Measurements from ENCODE around the gene NIT2. TPM values are rescaled to one million over a fixed set of nuclear protein-coding genes. Genes with fewer than 3 reads are reported as not detected.

The NIT2 gene
- total and polyA plus RNA-seq, 2 of the 4 experiments (the other 2 are of a cell fraction): 12.4 to 27.1 TPM

GRCh38 chr3:100310355-100310965 is 24.1 kb upstream of the NIT2 start:
- H3K18ac ChIP-seq (ENCODE audit: low read depth, low read length): no peak overlapping the region
- no peak overlapping the region for H2AK9ac ChIP-seq (replicated peaks; ENCODE audit: low read depth, low read length, poor library complexity)
- TF ChIP-seq MAFK (IDR thresholded peaks at IDR 0.05; ENCODE audit: low read depth, low read length) (no peak), ELK1 (IDR thresholded peaks at IDR 0.05; ENCODE audit: borderline replicate concordance, low read depth, low read length) (no peak), RCOR1 (IDR thresholded peaks at IDR 0.05; ENCODE audit: insufficient replicate concordance, low read length) (no peak), POLR2A (IDR thresholded peaks at IDR 0.05; ENCODE audit: low read depth, low read length) (no peak), FOS (IDR thresholded peaks at IDR 0.05; ENCODE audit: low read depth, low read length) (no peak), CEBPB (IDR thresholded peaks at IDR 0.05; ENCODE audit: low read depth, low read length) (no peak), RFX5 (IDR thresholded peaks at IDR 0.05; ENCODE audit: low read depth, low read length) (no peak), NFE2L2 (IDR thresholded peaks at IDR 0.05; ENCODE audit: low read depth, low read length) (no peak), MXI1 (IDR thresholded peaks at IDR 0.05; ENCODE audit: borderline replicate concordance, low read depth, low read length) (no peak), BHLHE40 (IDR thresholded peaks at IDR 0.05; ENCODE audit: low read depth, low read length) (no peak), CTCF (conservative IDR thresholded peaks at IDR 0.05; ENCODE audit: low read depth, low read length) (no peak), CHD1 (IDR thresholded peaks at IDR 0.05; ENCODE audit: low read depth, low read length) (no peak), USF2 (IDR thresholded peaks at IDR 0.05; ENCODE audit: low read depth, low read length) (no peak), MAZ (IDR thresholded peaks at IDR 0.05; ENCODE audit: borderline replicate concordance, low read depth, low read length) (no peak), SMC3 (IDR thresholded peaks at IDR 0.05; ENCODE audit: low read depth, low read length) (no peak), RAD21 (IDR thresholded peaks at IDR 0.05; ENCODE audit: low read length) (no peak)

More at GRCh38 chr3:100310355-100310965, 24.1 kb upstream of the NIT2 start:
- BruUV-seq (replicated peaks): no TSS peak
- Histone ChIP-seq H3K9me3 (ENCODE audit: control insufficient read depth, insufficient read depth, low read length) (no peaks in the 10 kb centered on the region), H3K4me3 (ENCODE audit: insufficient read depth, low read depth, low read length) (no peak overlapping the region), H3K36me3 (ENCODE audit: control insufficient read depth, insufficient read depth, low read length) (peaks cover 20% of the 10 kb centered on the region), H2AK5ac (ENCODE audit: low read depth, low read length) (no peak overlapping the region), H4K91ac (ENCODE audit: insufficient read depth, low read depth, low read length) (no peak overlapping the region), H3K9ac (ENCODE audit: low read depth, low read length) (no peak overlapping the region), H3K14ac (replicated peaks; ENCODE audit: low read depth, low read length) (no peak overlapping the region), H3K23ac (ENCODE audit: low read depth, low read length) (no peak overlapping the region), H3K27ac (ENCODE audit: insufficient read depth, low read length) (no peak overlapping the region; the same call in 1 of the 2 replicates), H4K8ac (ENCODE audit: low read depth in 2 of 2, low read length in 2 of 2) (no peak overlapping the region), H3K27me3 (ENCODE audit: control insufficient read depth, insufficient read depth, low read length) (no peaks in the 10 kb centered on the region), H2BK20ac (ENCODE audit: low read depth, low read length) (no peak overlapping the region), H3K9me1 (ENCODE audit: insufficient read depth, low read length) (no peaks in the 10 kb centered on the region), H3K56ac (ENCODE audit: extremely low read depth, insufficient read depth, low read length) (no peak overlapping the region), H3K4me1 (ENCODE audit: control insufficient read depth, insufficient read depth, low read length) (peaks cover 6% of the 10 kb centered on the region; the same call in 1 of the 2 replicates), H2AFZ (replicated peaks; ENCODE audit: low read length, poor library complexity) (no peak overlapping the region), H2BK5ac (ENCODE audit: low read depth, low read length, poor library complexity, severe bottlenecking) (peak overlapping the region; percentile 63), H3K4me2 (ENCODE audit: low read depth, low read length) (peak overlapping the region; percentile 71; the same call in 1 of the 2 replicates), H3K4ac (ENCODE audit: low read depth, low read length) (no peak overlapping the region), H3K79me1 (ENCODE audit: low read depth in 1 of 2, low read length in 2 of 2) (peaks cover 0 to 7% of the 10 kb centered on the region in 2 experiments; a peak in 3 of 4 replicates), H4K5ac (ENCODE audit: low read depth, low read length) (no peak overlapping the region), H2BK15ac (ENCODE audit: low read depth, low read length) (no peak overlapping the region), H4K20me1 (ENCODE audit: insufficient read depth, low read length) (no peaks in the 10 kb centered on the region; the same call in 1 of the 2 replicates), H2BK120ac (ENCODE audit: low read depth, low read length) (no peak overlapping the region)
- dilution Hi-C loops (cut with HindIII; ENCODE audit: low sequenced_read_pairs, unreplicated experiment) (no loop called here), in situ Hi-C loops (cut with MboI; ENCODE audit: low sequenced_read_pairs) (loop anchor here (10.0 kb wide), 1 partner anchor 284 kb away; no protein-coding TSS in a partner anchor), intact Hi-C loops (cut with micrococcal nuclease) (loop anchor here (10.0 kb wide), 1 partner anchor 884 kb away; no protein-coding TSS in a partner anchor)
- ATAC-seq (ENCODE audit: low read depth): peak; percentile 42
- CTCF ChIA-PET: no interaction called here
- POLR2A ChIA-PET (ENCODE audit: unreplicated experiment): no interaction called here
- DNase-seq: peak; percentile 11
- 83% methylated on average over 1 of the region's 3 CpGs; no CpG with 5 or more reads in 1 of the 2 experiments for WGBS, 2 experiments (ENCODE audit: extremely low coverage in 2 of 2, insufficient read length in 1 of 2)
